Measurements from ENCODE around the gene FBXO15.

Gene FBXO15

DNA sequence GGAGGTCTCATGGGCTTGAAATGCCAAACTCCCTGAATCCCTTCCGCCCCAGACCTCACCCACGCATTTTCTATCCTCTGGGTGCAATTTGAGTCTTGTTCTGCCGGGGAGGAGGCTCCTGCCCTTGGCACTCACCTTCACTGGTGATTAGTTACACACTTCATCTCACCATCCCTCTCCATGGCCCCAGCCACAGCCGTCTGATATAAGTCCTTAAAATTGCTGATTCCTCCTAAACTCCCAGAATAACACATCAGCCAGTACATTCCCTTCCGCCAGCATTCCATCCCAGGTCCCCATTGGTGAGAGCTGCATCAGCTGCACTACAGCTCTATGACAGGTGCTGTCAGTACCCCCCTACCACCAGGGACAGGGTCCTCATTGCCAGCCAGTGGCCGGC, 4.6 kb upstream of the FBXO15 start:
- H3K36me3 ChIP-seq (ENCODE audit: control insufficient read depth, insufficient read depth, low read length), result no peaks in the 10 kb centered on the region
- H3K27me3 ChIP-seq (ENCODE audit: control insufficient read depth, insufficient read depth, low read length), result no peaks in the 10 kb centered on the region
- H3K9me3 ChIP-seq (ENCODE audit: control insufficient read depth, low read length), result no peaks in the 10 kb centered on the region
- no peak overlapping the region for H3K9ac ChIP-seq
- H3K27ac ChIP-seq, result no peak overlapping the region
- no peak overlapping the region for H2AFZ ChIP-seq
- H3K4me1 ChIP-seq, result peaks cover 9% of the 10 kb centered on the region
- no peak overlapping the region for H3K4me3 ChIP-seq (ENCODE audit: low read depth, low read length)
- TF ChIP-seq, protein P1, sequence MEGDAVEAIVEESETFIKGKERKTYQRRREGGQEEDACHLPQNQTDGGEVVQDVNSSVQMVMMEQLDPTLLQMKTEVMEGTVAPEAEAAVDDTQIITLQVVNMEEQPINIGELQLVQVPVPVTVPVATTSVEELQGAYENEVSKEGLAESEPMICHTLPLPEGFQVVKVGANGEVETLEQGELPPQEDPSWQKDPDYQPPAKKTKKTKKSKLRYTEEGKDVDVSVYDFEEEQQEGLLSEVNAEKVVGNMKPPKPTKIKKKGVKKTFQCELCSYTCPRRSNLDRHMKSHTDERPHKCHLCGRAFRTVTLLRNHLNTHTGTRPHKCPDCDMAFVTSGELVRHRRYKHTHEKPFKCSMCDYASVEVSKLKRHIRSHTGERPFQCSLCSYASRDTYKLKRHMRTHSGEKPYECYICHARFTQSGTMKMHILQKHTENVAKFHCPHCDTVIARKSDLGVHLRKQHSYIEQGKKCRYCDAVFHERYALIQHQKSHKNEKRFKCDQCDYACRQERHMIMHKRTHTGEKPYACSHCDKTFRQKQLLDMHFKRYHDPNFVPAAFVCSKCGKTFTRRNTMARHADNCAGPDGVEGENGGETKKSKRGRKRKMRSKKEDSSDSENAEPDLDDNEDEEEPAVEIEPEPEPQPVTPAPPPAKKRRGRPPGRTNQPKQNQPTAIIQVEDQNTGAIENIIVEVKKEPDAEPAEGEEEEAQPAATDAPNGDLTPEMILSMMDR (IDR thresholded peaks at IDR 0.05), result no peak
- peaks cover 25% of the 10 kb centered on the region for H3K79me2 ChIP-seq
- no peak overlapping the region for H3K4me2 ChIP-seq (ENCODE audit: low read length)

DNA sequence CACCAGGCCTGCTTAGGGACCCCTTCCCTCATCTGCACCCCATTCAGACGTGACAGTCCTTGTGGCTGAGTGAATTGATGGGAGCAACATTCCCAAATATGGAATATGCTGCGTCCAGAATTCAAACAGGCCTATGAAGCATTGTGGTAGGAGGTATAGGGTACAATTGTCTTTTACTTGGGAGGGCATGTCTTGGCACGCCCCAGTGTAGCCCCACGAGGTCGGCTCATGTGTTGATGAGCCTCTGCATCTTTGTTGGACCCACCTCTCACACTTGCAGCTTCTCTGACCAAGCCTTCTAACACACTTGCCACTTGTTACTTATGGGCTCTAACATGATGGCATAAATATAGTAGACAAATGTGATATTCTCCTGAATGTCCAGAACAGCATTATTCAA, 2.2 kb upstream of the FBXO15 start:
- no peaks in the 10 kb centered on the region for H3K27me3 ChIP-seq (ENCODE audit: control insufficient read depth, insufficient read depth, low read length)
- peaks cover 9% of the 10 kb centered on the region for H3K4me1 ChIP-seq
- no peak overlapping the region for H2AFZ ChIP-seq
- no peak overlapping the region for H3K4me3 ChIP-seq (ENCODE audit: low read depth, low read length)
- H3K9ac ChIP-seq, result no peak overlapping the region
- no peaks in the 10 kb centered on the region for H3K9me3 ChIP-seq (ENCODE audit: control insufficient read depth, low read length)
- TF ChIP-seq, protein P1 (IDR thresholded peaks at IDR 0.05), result no peak
- H3K36me3 ChIP-seq (ENCODE audit: control insufficient read depth, insufficient read depth, low read length), result no peaks in the 10 kb centered on the region
- H3K27ac ChIP-seq, result no peak overlapping the region
- peaks cover 25% of the 10 kb centered on the region for H3K79me2 ChIP-seq
- H3K4me2 ChIP-seq (ENCODE audit: low read length), result no peak overlapping the region

DNA sequence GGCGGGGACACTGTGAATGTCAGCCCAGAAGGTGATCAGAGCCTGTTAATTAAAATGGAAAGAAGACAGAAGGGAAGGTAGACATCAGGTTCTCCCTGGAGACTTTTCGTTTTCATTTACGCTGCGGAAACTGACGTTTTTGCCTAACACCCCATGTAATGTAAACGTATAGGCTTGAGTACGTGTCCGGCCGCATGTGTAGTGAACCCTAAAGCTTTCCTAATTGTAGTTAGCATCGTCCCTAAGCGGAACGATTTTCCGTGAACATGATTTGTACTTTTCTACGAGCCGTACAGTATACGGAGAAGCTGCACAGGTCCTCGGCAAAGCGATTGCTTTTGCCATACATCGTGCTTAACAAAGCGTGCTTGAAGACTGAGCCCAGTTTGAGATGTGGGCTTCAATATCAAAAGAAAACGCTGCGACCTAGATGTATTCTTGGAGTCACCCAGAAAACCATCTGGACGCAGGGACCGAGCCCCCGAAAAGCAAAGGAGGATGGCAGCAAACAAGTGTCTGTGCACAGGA, 973 bp upstream of the FBXO15 start:
- TF ChIP-seq, protein P1 (IDR thresholded peaks at IDR 0.05), result no peak
- peak overlapping the region; percentile 87 for H3K27ac ChIP-seq
- H3K27me3 ChIP-seq (ENCODE audit: control insufficient read depth, insufficient read depth, low read length), result no peaks in the 10 kb centered on the region
- peak overlapping the region; percentile 95 for H2AFZ ChIP-seq
- H3K9me3 ChIP-seq (ENCODE audit: control insufficient read depth, low read length), result no peaks in the 10 kb centered on the region
- peaks cover 25% of the 10 kb centered on the region for H3K79me2 ChIP-seq
- H3K4me1 ChIP-seq, result peaks cover 9% of the 10 kb centered on the region
- H3K4me2 ChIP-seq (ENCODE audit: low read length), result peak overlapping the region; percentile 100
- peak overlapping the region; percentile 97 for H3K4me3 ChIP-seq (ENCODE audit: low read depth, low read length)
- no peaks in the 10 kb centered on the region for H3K36me3 ChIP-seq (ENCODE audit: control insufficient read depth, insufficient read depth, low read length)
- H3K9ac ChIP-seq, result peak overlapping the region; percentile 9

DNA sequence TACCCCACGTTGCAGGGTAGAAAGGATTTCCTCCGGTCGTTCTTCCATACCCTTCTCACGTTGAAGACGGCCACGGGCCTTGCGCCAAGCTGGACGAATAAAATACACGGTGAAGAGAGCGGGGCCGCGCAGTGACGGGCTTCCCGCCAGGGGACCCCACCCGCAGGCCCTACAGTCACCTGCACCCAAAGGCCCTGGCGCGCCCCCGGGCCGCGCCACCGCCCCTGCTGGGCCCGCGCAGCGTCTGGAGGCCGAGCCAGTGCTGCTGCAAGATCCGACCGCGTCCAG, 199 bp downstream of the FBXO15 start:
- H2AFZ ChIP-seq, result peak overlapping the region; percentile 95
- H3K27ac ChIP-seq, result peak overlapping the region; percentile 87
- H3K36me3 ChIP-seq (ENCODE audit: control insufficient read depth, insufficient read depth, low read length), result no peaks in the 10 kb centered on the region
- H3K79me2 ChIP-seq, result peaks cover 24% of the 10 kb centered on the region
- no peaks in the 10 kb centered on the region for H3K27me3 ChIP-seq (ENCODE audit: control insufficient read depth, insufficient read depth, low read length)
- peak overlapping the region; percentile 97 for H3K4me3 ChIP-seq (ENCODE audit: low read depth, low read length)
- peak overlapping the region; percentile 100 for H3K4me2 ChIP-seq (ENCODE audit: low read length)
- H3K4me1 ChIP-seq, result peaks cover 7% of the 10 kb centered on the region
- H3K9me3 ChIP-seq (ENCODE audit: control insufficient read depth, low read length), result no peaks in the 10 kb centered on the region
- H3K9ac ChIP-seq, result no peak overlapping the region
- TF ChIP-seq, protein P1 (IDR thresholded peaks at IDR 0.05), result no peak

DNA sequence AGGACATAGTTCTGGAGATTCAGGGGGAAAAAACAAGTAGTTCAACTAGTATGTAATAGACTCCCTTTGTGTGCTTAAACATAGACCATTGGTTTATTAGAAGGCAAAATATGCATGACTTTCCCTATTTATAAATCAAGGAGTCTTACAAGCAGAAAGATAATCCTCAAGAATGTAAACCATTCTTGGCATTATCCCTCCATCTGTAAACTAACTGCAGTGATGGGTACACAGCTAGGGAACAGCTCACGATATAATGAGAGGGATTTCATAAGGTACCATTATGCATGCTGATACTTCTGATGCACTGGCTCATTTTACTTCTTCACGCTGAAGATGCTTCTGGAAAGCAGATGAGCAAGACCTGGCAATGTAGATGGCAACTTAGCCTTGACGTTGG, 878 bp downstream of the FBXO15 start:
- Histone ChIP-seq H2AFZ (peak overlapping the region; percentile 95), H3K4me3 (ENCODE audit: low read depth, low read length) (peak overlapping the region; percentile 97), H3K4me1 (peaks cover 4% of the 10 kb centered on the region), H3K79me2 (peaks cover 23% of the 10 kb centered on the region), H3K36me3 (ENCODE audit: control insufficient read depth, insufficient read depth, low read length) (no peaks in the 10 kb centered on the region), H3K4me2 (ENCODE audit: low read length) (peak overlapping the region; percentile 100), H3K9me3 (ENCODE audit: control insufficient read depth, low read length) (no peaks in the 10 kb centered on the region), H3K27ac (no peak overlapping the region), H3K9ac (no peak overlapping the region), H3K27me3 (ENCODE audit: control insufficient read depth, insufficient read depth, low read length) (no peaks in the 10 kb centered on the region)
- TF ChIP-seq, protein P1 (IDR thresholded peaks at IDR 0.05), result no peak
